LNCAP (cell line): ENCODE results near the gene HUS1B.

ENCODE experiments used
- CTCF ChIP-seq: fragments of 450-650 bp; IDR thresholded peaks from 2 replicates; pipeline ENCODE4 v1.5.1; 2017; ENCODE audit warnings: mild to moderate bottlenecking

HUS1B gene

GRCh38 chr6:684831-685636 lies 28.1 kb upstream of the HUS1B start:
- TF ChIP-seq CTCF: no peak

- TF ChIP-seq CTCF: no peak
Observed at GRCh38 chr6:683742-684440, 27.0 kb upstream of the HUS1B start.

GRCh38 chr6:680666-681340 lies 23.9 kb upstream of the HUS1B start:
- TF ChIP-seq CTCF: no peak

- no peak for TF ChIP-seq CTCF
Observed at GRCh38 chr6:680251-680650, 23.4 kb upstream of the HUS1B start.

GRCh38 chr6:679282-679681 lies 22.4 kb upstream of the HUS1B start:
- TF ChIP-seq CTCF: no peak

- TF ChIP-seq CTCF: no peak
Observed at GRCh38 chr6:678520-678919, 21.6 kb upstream of the HUS1B start.

GRCh38 chr6:677919-678318 lies 21.0 kb upstream of the HUS1B start:
- no peak for TF ChIP-seq CTCF
